ENCODE data around the gene RNASE7.

RNASE7 gene

GRCh38 chr14:21014761-21015190, 27.4 kb upstream of the RNASE7 start (continued):
- TF ChIP-seq PBX3 (CRISPR knock-in tag; IDR thresholded peaks at IDR 0.05), result no peak
- no peak for TF ChIP-seq ZNF391 (tag by site-specific recombination; IDR thresholded peaks at IDR 0.05; ENCODE audit: borderline replicate concordance, low read depth)
- TF ChIP-seq ZNF558 (tag by site-specific recombination; IDR thresholded peaks at IDR 0.05), result no peak
- no peak for TF ChIP-seq ZNF747 (tag by site-specific recombination; IDR thresholded peaks at IDR 0.05)
- TF ChIP-seq, protein P1, sequence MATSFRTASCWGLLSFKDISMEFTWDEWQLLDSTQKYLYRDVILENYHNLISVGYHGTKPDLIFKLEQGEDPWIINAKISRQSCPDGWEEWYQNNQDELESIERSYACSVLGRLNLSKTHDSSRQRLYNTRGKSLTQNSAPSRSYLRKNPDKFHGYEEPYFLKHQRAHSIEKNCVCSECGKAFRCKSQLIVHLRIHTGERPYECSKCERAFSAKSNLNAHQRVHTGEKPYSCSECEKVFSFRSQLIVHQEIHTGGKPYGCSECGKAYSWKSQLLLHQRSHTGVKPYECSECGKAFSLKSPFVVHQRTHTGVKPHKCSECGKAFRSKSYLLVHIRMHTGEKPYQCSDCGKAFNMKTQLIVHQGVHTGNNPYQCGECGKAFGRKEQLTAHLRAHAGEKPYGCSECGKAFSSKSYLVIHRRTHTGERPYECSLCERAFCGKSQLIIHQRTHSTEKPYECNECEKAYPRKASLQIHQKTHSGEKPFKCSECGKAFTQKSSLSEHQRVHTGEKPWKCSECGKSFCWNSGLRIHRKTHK (tag by site-specific recombination; IDR thresholded peaks at IDR 0.05), result no peak
- no peak for TF ChIP-seq ZSCAN23 (tag by site-specific recombination; IDR thresholded peaks at IDR 0.05)
- TF ChIP-seq ZNF707 (tag by site-specific recombination; IDR thresholded peaks at IDR 0.05), result no peak
- no peak for TF ChIP-seq ZBTB11 (tag by site-specific recombination; conservative IDR thresholded peaks at IDR 0.05; ENCODE audit: low read depth)
- peak; percentile 66 for TF ChIP-seq KLF9 (tag by site-specific recombination; IDR thresholded peaks at IDR 0.05; ENCODE audit: low read depth)
- TF ChIP-seq ZNF514 (tag by site-specific recombination; IDR thresholded peaks at IDR 0.05), result no peak
- TF ChIP-seq ZNF560 (tag by site-specific recombination; IDR thresholded peaks at IDR 0.05; ENCODE audit: borderline replicate concordance), result no peak
- no peak for TF ChIP-seq ZNF488 (tag by site-specific recombination; IDR thresholded peaks at IDR 0.05)
- TF ChIP-seq HOXA7 (CRISPR knock-in tag; IDR thresholded peaks at IDR 0.05; ENCODE audit: borderline replicate concordance), result no peak
- peak; percentile 74; the same call in 1 of the 2 replicates for TF ChIP-seq REST (tag by site-specific recombination; IDR thresholded peaks at IDR 0.05)
- TF ChIP-seq ZNF449 (tag by site-specific recombination; IDR thresholded peaks at IDR 0.05), result no peak
- TF ChIP-seq ZNF211 (tag by site-specific recombination; IDR thresholded peaks at IDR 0.05; ENCODE audit: low read depth), result no peak
- no peak for TF ChIP-seq ZNF175 (tag by site-specific recombination; IDR thresholded peaks at IDR 0.05)
- no peak for TF ChIP-seq ZNF184 (tag by site-specific recombination; IDR thresholded peaks at IDR 0.05)
- TF ChIP-seq ZNF548 (tag by site-specific recombination; IDR thresholded peaks at IDR 0.05), result no peak
- TF ChIP-seq ZBTB17 (tag by site-specific recombination; IDR thresholded peaks at IDR 0.05), result peak; percentile 20; the same call in 1 of the 2 replicates
- TF ChIP-seq ZFP41 (tag by site-specific recombination; IDR thresholded peaks at IDR 0.05; ENCODE audit: borderline replicate concordance), result no peak
- no peak for TF ChIP-seq ZNF664 (tag by site-specific recombination; IDR thresholded peaks at IDR 0.05)
- no peak for TF ChIP-seq SCRT1 (tag by site-specific recombination; IDR thresholded peaks at IDR 0.05; ENCODE audit: borderline replicate concordance)
- TF ChIP-seq ZNF324 (tag by site-specific recombination; IDR thresholded peaks at IDR 0.05), result no peak
- TF ChIP-seq ZNF654 (tag by site-specific recombination; IDR thresholded peaks at IDR 0.05; ENCODE audit: low read depth), result peak; percentile 89
- no peak for TF ChIP-seq KLF7 (tag by site-specific recombination; IDR thresholded peaks at IDR 0.05; ENCODE audit: borderline replicate concordance)
- peak; percentile 69 for TF ChIP-seq ZBTB48 (tag by site-specific recombination; IDR thresholded peaks at IDR 0.05)
- no peak for TF ChIP-seq ZNF501 (tag by site-specific recombination; IDR thresholded peaks at IDR 0.05)

All from HEK293 (cell line).